ENCODE data around the gene MMP27.

Gene MMP27

GRCh38 chr11:102695201-102695600 is 10.4 kb downstream of the MMP27 start:
- no peak for DNase-seq

GRCh38 chr11:102685754-102686153 is 19.8 kb downstream of the MMP27 start:
- no peak for DNase-seq

- DNase-seq = no peak
These were observed 20.2 kb downstream of the MMP27 start for GRCh38 chr11:102685338-102685737.

GRCh38 chr11:102683277-102683676 is 22.3 kb downstream of the MMP27 start:
- no peak for DNase-seq

- DNase-seq = peak; percentile 50
These were observed 24.6 kb downstream of the MMP27 start for GRCh38 chr11:102680945-102681344.

GRCh38 chr11:102678022-102678421 is 27.5 kb downstream of the MMP27 start:
- DNase-seq = no peak

- DNase-seq = no peak
These were observed 29.5 kb downstream of the MMP27 start for GRCh38 chr11:102676084-102676483.

GRCh38 chr11:102669664-102670063 is 35.9 kb downstream of the MMP27 start:
- DNase-seq = no peak

GRCh38 chr11:102666331-102666957 is 39.1 kb downstream of the MMP27 start:
- DNase-seq = peak; percentile 49

- no peak for DNase-seq
These were observed 41.4 kb downstream of the MMP27 start for GRCh38 chr11:102664001-102664752.

- no peak for DNase-seq
These were observed 43.0 kb downstream of the MMP27 start for GRCh38 chr11:102662607-102663006.

GRCh38 chr11:102661040-102661439 is 44.5 kb downstream of the MMP27 start:
- no peak for DNase-seq

GRCh38 chr11:102656528-102656927 is 49.0 kb downstream of the MMP27 start:
- no peak for DNase-seq

- DNase-seq = no peak
These were observed 50.0 kb downstream of the MMP27 start for GRCh38 chr11:102655547-102655946.

GRCh38 chr11:102654761-102655160 is 50.8 kb downstream of the MMP27 start:
- DNase-seq = no peak

- no peak for DNase-seq
These were observed 51.8 kb downstream of the MMP27 start for GRCh38 chr11:102653744-102654291.

- no peak for DNase-seq
These were observed 58.1 kb downstream of the MMP27 start for GRCh38 chr11:102647430-102647829.

- DNase-seq = no peak
These were observed 61.6 kb downstream of the MMP27 start for GRCh38 chr11:102643941-102644340.
